B cell (primary cell): Measurements from ENCODE around the gene SEC63. TPM values are rescaled to one million over a fixed set of nuclear protein-coding genes. Genes with fewer than 3 reads are reported as not detected.
A peak's percentile ranks its signal among the peaks of the same experiment; 100 is the strongest.

ENCODE experiments used
- ATAC-seq: fragments of 200-7000 bp; cut with Tn5 transposase; one replicate; pipeline ENCODE4 v1.10.0; 2021; ENCODE audit warnings: low read depth, mild to moderate bottlenecking, moderate number of reproducible peaks, moderate library complexity
- CTCF ChIA-PET: fragments of 350-600 bp; sonication (Branson Sonifier 250); formaldehyde crosslinking; loops from one replicate; lab custom pipeline; 2021; ENCODE audit warnings: antibody characterized with exemption, inconsistent platforms; lab: Charles Lee
- POLR2A ChIA-PET: fragments of 350-600 bp; sonication (Branson Sonifier 250); formaldehyde crosslinking; loops from one replicate; lab custom pipeline; 2021; ENCODE audit warnings: antibody characterized with exemption; lab: Charles Lee
- DNase-seq: peaks from one replicate; pipeline ENCODE4 v3.0.0; 2013
- H2AFZ ChIP-seq: 2 replicates; pipeline ENCODE4 v1.6.1; 2012; ENCODE audit warnings: mild to moderate bottlenecking, low read depth, low read length; ENCODE audit not compliant: insufficient read depth, poor library complexity, severe bottlenecking
- H3K27ac ChIP-seq, 2 donors: 1 replicate in 1 of 2; 2 replicates in 1 of 2; pipeline ENCODE4 v1.5.1; 2012 to 2013; ENCODE audit warnings: low read length in 2 of 2, mild to moderate bottlenecking in 2 of 2, moderate library complexity in 1 of 2
- H3K27me3 ChIP-seq, 4 experiments: fragments of 200-600 bp in 1 of 4; sonication (generic) in 1 of 4; replicated peaks in 1 of 4; 1 replicate in 2 of 4; 2 replicates in 2 of 4; pipeline versions ENCODE4 v1.6.1 to v1.7.0; 2013 to 2016; ENCODE audit warnings: low read length in 3 of 4, mild to moderate bottlenecking in 2 of 4, mixed read lengths in 1 of 4, moderate library complexity in 1 of 4; ENCODE audit not compliant: insufficient read depth in 4 of 4, control insufficient read depth in 3 of 4; ENCODE audit errors: control extremely low read depth in 1 of 4
- H3K36me3 ChIP-seq, 2 experiments: replicated peaks in 1 of 2; 1 replicate in 1 of 2; 2 replicates in 1 of 2; pipeline versions ENCODE4 v1.6.1 to v1.7.1; 2013; ENCODE audit warnings: low read length in 1 of 2; ENCODE audit not compliant: insufficient read depth in 2 of 2, control insufficient read depth in 1 of 2; ENCODE audit errors: control extremely low read depth in 1 of 2, extremely low read depth in 1 of 2
- H3K4me1 ChIP-seq, 2 donors: fragments of 200-600 bp in 1 of 2; sonication (generic) in 1 of 2; 1 replicate in 1 of 2; 2 replicates in 1 of 2; pipeline versions ENCODE4 v1.5.1 to v1.6.1; 2013 to 2017; ENCODE audit warnings: low read length in 2 of 2; ENCODE audit not compliant: control insufficient read depth in 2 of 2, insufficient read depth in 2 of 2
- H3K4me2 ChIP-seq: replicated peaks from 2 replicates; pipeline ENCODE3; 2012; ENCODE audit warnings: mild to moderate bottlenecking, low read depth, low read length; ENCODE audit not compliant: poor library complexity, severe bottlenecking
- H3K4me3 ChIP-seq, 5 experiments: fragments of 200-600 bp in 1 of 5; sonication (generic) in 1 of 5; 1 replicate in 3 of 5; 2 replicates in 2 of 5; pipeline versions ENCODE4 v1.5.1 to v1.7.0; 2011 to 2016; ENCODE audit warnings: low read length in 4 of 5, mild to moderate bottlenecking in 4 of 5, low read depth in 2 of 5, control low read depth in 1 of 5, moderate library complexity in 1 of 5; ENCODE audit not compliant: insufficient read depth in 1 of 5; ENCODE audit errors: control extremely low read depth in 1 of 5, extremely low read depth in 1 of 5
- H3K79me2 ChIP-seq: fragments of 200-600 bp; sonication (generic); one replicate; pipeline ENCODE4 v1.6.0; 2016; ENCODE audit warnings: low read length; ENCODE audit not compliant: control insufficient read depth, insufficient read depth
- H3K9ac ChIP-seq: fragments of 200-600 bp; sonication (generic); 2 replicates; pipeline ENCODE4 v1.6.1; 2017; ENCODE audit warnings: mild to moderate bottlenecking, low read length, moderate library complexity
- H3K9me3 ChIP-seq, 3 donors: one replicate each; pipeline versions ENCODE4 v1.6.1 to v1.7.1; 2013; ENCODE audit warnings: low read length in 2 of 3; ENCODE audit not compliant: control insufficient read depth in 2 of 3, insufficient read depth in 1 of 3; ENCODE audit errors: control extremely low read depth in 1 of 3
- H4K20me1 ChIP-seq: 2 replicates; pipeline ENCODE4 v1.6.0; 2012; ENCODE audit warnings: mild to moderate bottlenecking, low read length; ENCODE audit not compliant: insufficient read depth, control insufficient read depth, poor library complexity, severe bottlenecking
- H3K27ac Mint-ChIP-seq: one replicate; pipeline ENCODE4 v1.8.0; 2021; ENCODE audit warnings: mixed read lengths
- H3K27me3 Mint-ChIP-seq: one replicate; pipeline ENCODE4 v1.8.0; 2021; ENCODE audit warnings: mixed read lengths
- H3K4me1 Mint-ChIP-seq: one replicate; pipeline ENCODE4 v1.8.0; 2021; ENCODE audit warnings: mixed read lengths
- H3K4me3 Mint-ChIP-seq: one replicate; pipeline ENCODE4 v1.8.0; 2021; ENCODE audit warnings: mixed read lengths
- H3K9me3 Mint-ChIP-seq: one replicate; pipeline ENCODE4 v1.8.0; 2022; ENCODE audit warnings: mixed read lengths; ENCODE audit not compliant: insufficient read depth
- CTCF ChIP-seq: fragments of 200-600 bp; IDR thresholded peaks from one replicate; pipeline ENCODE4 v1.8.0; 2022; ENCODE audit warnings: antibody characterized with exemption, mild to moderate bottlenecking
- EZH2 ChIP-seq: IDR thresholded peaks from 2 replicates; pipeline ENCODE4 v1.6.1; 2012; ENCODE audit warnings: borderline replicate concordance, low read depth, mild to moderate bottlenecking, moderate library complexity, low read length; ENCODE audit not compliant: insufficient read depth, poor library complexity, severe bottlenecking
- WGBS: methylation state at CpG from one replicate; pipeline ENCODE4 v1.1.5; 2013; ENCODE audit warnings: missing lambda C conversion rate; ENCODE audit not compliant: insufficient coverage; 5-methylcytosine and 5-hydroxymethylcytosine counted together
- intact Hi-C: fragments of 100-400 bp; cut with micrococcal nuclease; formaldehyde crosslinking; loops from one replicate; pipeline ENCODE4 v1.10.0; 2022
- polyA plus RNA-seq: library from polyadenylated mRNA; depleted of rRNA; stranded (reverse); fragments of >200 nt; gene quantifications from 2 replicates; pipeline ENCODE4 v1.2.3, GENCODE V29; 2012
- total RNA-seq, 2 donors: library from RNA; stranded (reverse); fragments of 120-200 nt in 1 of 2; gene quantifications; 1 replicate in 1 of 2; 2 replicates in 1 of 2; pipeline versions ENCODE4 v1.2.3 to v1.2.4, GENCODE V29; 2013 to 2022

Gene SEC63
- total and polyA plus RNA-seq, 2 donors (not counting 1 experiment from before 2014, with no cell fraction given) = 12.5 to 79.5 TPM

- H3K27me3 Mint-ChIP-seq = no peaks in the 10 kb centered on the region
- Histone ChIP-seq H3K9ac (no peak overlapping the region), H4K20me1 (no peaks in the 10 kb centered on the region), H3K4me2 (no peak overlapping the region), H3K36me3 (peaks cover 11 to 21% of the 10 kb centered on the region in 2 experiments), H2AFZ (no peak overlapping the region), H3K4me3 (no peak overlapping the region), H3K27me3 (no peaks in the 10 kb centered on the region), H3K4me1 (peaks cover 28 to 30% of the 10 kb centered on the region in 2 donors), H3K79me2 (no peaks in the 10 kb centered on the region), H3K27ac (no peak overlapping the region), H3K9me3 (no peaks in the 10 kb centered on the region)
- H3K27ac Mint-ChIP-seq = no peak overlapping the region
- ATAC-seq = no peak
- no peak for DNase-seq
- H3K4me3 Mint-ChIP-seq = no peak overlapping the region
- ChIA-PET POLR2A (no interaction called here), CTCF (interaction anchor here (0.5 to 0.7 kb wide), 2 partner anchors 10 to 170 kb away, joined by 3 read pairs; no protein-coding TSS in a partner anchor)
- intact Hi-C loops = no loop called here
- WGBS = no CpG with 5 or more reads among the region's 4 CpGs
- H3K4me1 Mint-ChIP-seq = peaks cover 45% of the 10 kb centered on the region
- no peaks in the 10 kb centered on the region for H3K9me3 Mint-ChIP-seq
- no peak for TF ChIP-seq EZH2
- no peak for TF ChIP-seq CTCF
These were observed 87.0 kb downstream of the SEC63 start for GRCh38 chr6:107871016-107871415.

DNA sequence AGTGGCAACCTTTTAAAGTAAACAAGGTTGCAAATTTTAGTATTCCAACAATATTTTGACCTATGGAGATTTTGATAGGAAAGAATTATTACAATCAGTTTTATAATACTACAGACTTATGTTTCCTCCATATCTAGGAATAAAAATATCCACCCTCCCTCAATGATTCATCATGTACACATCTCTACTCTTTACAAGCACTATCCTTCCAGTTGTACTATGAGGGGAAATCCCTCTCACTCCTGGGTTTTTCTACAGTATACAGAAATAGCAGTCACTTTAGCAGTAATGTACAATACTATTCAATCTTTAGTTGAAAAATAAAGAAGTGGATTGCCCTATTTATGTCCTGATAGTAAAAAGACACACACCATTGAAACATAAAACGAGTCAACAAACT, 87.6 kb downstream of the SEC63 start:
- H3K4me3 Mint-ChIP-seq = no peak overlapping the region
- WGBS = no CpG with 5 or more reads among the region's 1 CpG
- intact Hi-C loops = no loop called here

More for the DNA sequence above, 87.6 kb downstream of the SEC63 start:
- ATAC-seq (no peak), DNase-seq (no peak)
- H2AFZ ChIP-seq = no peak overlapping the region
- peaks cover 28 to 30% of the 10 kb centered on the region in 2 donors for H3K4me1 ChIP-seq
- TF ChIP-seq CTCF = no peak
- TF ChIP-seq EZH2 = no peak
- H3K27ac Mint-ChIP-seq = no peak overlapping the region
- H3K9me3 Mint-ChIP-seq = no peaks in the 10 kb centered on the region
- H3K36me3 ChIP-seq = peaks cover 11 to 16% of the 10 kb centered on the region in 2 experiments
- H3K27me3 Mint-ChIP-seq = peaks cover under 1% of the 10 kb centered on the region
- no peak overlapping the region for H3K4me3 ChIP-seq
- no peaks in the 10 kb centered on the region for H3K9me3 ChIP-seq
- H3K79me2 ChIP-seq = no peaks in the 10 kb centered on the region
- POLR2A ChIA-PET = no interaction called here
- CTCF ChIA-PET = interaction anchor here (0.7 to 1.2 kb wide), 3 partner anchors 9 to 166 kb away, joined by 3 to 4 read pairs (median 3); no protein-coding TSS in a partner anchor
- no peaks in the 10 kb centered on the region for H4K20me1 ChIP-seq
- H3K4me1 Mint-ChIP-seq = peaks cover 45% of the 10 kb centered on the region
- H3K27me3 ChIP-seq = no peaks in the 10 kb centered on the region
- H3K9ac ChIP-seq = no peak overlapping the region
- peak overlapping the region; percentile 31 for H3K4me2 ChIP-seq
- peak overlapping the region in 1 of 2 donors; percentile 70 for H3K27ac ChIP-seq
